ENCODE results near the gene MTRF1L. TPM values are rescaled to one million over a fixed set of nuclear protein-coding genes. Genes with fewer than 3 reads are reported as not detected.

MTRF1L gene, protein sequence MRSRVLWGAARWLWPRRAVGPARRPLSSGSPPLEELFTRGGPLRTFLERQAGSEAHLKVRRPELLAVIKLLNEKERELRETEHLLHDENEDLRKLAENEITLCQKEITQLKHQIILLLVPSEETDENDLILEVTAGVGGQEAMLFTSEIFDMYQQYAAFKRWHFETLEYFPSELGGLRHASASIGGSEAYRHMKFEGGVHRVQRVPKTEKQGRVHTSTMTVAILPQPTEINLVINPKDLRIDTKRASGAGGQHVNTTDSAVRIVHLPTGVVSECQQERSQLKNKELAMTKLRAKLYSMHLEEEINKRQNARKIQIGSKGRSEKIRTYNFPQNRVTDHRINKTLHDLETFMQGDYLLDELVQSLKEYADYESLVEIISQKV
- total RNA-seq (ENCODE audit: unreplicated experiment) = 42.2 TPM
- long read RNA-seq, transcript MTRF1L-208 (7 exons, 3,651 nt) = major isoform, 13 of 47 reads
- long read RNA-seq, transcript MTRF1L-203 (7 exons, 3,676 nt) = minor isoform, 9 of 47 reads
- long read RNA-seq, partial matches to known transcripts = 4 of 47 reads
- long read RNA-seq, other reads (novel, unspliced or antisense) = 12 of 47 reads

DNA sequence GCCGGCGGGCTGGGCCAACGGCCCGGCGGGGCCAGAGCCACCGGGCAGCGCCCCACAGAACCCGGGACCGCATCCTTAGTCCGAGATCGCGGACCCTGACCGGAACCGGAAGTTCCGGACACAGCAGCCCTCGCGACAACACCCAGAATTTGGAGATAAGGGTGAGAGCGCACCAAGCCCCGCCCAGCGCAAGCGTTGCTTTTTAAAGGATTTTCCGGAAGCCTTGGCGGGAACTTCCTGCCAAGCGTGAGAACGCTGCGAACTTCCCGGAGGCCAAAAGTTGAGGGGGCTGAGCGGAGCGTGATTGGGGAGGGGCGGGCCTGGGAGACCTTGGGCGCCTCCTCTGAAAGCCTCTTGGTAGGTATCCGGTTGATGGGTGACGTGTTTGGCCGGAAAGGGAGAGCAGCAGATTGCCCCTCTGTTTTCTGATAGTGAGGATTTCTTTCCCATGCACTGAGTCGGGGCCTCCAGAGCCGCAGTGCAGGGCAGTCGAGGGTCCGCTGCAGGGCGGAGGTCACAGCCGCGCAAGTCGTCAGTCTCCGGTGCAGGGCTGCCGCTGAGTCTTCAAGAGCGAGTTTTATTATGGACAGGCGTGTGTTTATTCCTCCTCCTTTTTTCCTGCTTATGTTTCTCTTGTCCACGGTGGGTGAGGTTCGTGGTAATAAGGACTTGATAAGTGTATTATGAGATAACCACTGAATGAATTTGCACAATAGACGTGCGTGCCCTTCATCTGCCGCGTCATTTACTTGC lies at the start of gene MTRF1L:
MTRF1L (minus strand) TSS at position 97 of the 753 bp plus-strand sequence; CDS start at position 73, 24 bp downstream.
- H3K36me3 Mint-ChIP-seq (ENCODE audit: low read depth, unreplicated experiment) = peaks cover 8% of the 10 kb centered on the region
- peaks cover 26% of the 10 kb centered on the region for H3K4me1 Mint-ChIP-seq (ENCODE audit: unreplicated experiment)
- H3K27ac Mint-ChIP-seq (ENCODE audit: unreplicated experiment) = peak within 1 kb of the TSS; percentile 98
- TF ChIP-seq, protein P1, sequence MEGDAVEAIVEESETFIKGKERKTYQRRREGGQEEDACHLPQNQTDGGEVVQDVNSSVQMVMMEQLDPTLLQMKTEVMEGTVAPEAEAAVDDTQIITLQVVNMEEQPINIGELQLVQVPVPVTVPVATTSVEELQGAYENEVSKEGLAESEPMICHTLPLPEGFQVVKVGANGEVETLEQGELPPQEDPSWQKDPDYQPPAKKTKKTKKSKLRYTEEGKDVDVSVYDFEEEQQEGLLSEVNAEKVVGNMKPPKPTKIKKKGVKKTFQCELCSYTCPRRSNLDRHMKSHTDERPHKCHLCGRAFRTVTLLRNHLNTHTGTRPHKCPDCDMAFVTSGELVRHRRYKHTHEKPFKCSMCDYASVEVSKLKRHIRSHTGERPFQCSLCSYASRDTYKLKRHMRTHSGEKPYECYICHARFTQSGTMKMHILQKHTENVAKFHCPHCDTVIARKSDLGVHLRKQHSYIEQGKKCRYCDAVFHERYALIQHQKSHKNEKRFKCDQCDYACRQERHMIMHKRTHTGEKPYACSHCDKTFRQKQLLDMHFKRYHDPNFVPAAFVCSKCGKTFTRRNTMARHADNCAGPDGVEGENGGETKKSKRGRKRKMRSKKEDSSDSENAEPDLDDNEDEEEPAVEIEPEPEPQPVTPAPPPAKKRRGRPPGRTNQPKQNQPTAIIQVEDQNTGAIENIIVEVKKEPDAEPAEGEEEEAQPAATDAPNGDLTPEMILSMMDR (IDR thresholded peaks at IDR 0.05; ENCODE audit: unreplicated experiment) = no peak
- no peaks in the 10 kb centered on the region for H3K9me3 Mint-ChIP-seq (ENCODE audit: unreplicated experiment)
- DNase-seq (ENCODE audit: low spot score) = peak; percentile 91
- peaks cover 11% of the 10 kb centered on the region for H3K27me3 Mint-ChIP-seq (ENCODE audit: unreplicated experiment)
- H3K4me3 Mint-ChIP-seq (ENCODE audit: unreplicated experiment) = peak within 1 kb of the TSS; percentile 95

DNA sequence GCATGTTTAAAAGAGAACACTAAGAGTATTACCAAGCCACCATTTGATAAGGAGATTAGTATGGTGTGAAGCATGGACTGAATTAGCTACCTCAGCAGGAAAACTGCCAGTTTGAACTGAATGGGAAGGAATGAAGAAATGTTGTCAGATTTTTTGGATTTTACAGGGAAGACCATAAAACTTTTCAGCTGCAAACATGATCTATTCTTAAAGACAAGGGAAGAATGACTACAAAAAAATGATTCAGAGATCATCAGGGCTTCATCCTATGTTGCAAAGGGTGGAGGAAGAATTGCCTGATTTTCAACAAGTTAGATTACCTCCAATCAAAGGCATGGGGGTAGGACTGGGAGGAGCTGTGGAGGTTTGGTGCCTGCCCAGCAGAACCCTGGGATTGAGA lies 49.3 kb upstream of the MTRF1L start:
- Mint-ChIP-seq H3K4me1 (ENCODE audit: unreplicated experiment) (no peaks in the 10 kb centered on the region), H3K27me3 (ENCODE audit: unreplicated experiment) (no peaks in the 10 kb centered on the region), H3K4me3 (ENCODE audit: unreplicated experiment) (no peak overlapping the region), H3K36me3 (ENCODE audit: low read depth, unreplicated experiment) (peaks cover 5% of the 10 kb centered on the region), H3K9me3 (ENCODE audit: unreplicated experiment) (no peaks in the 10 kb centered on the region), H3K27ac (ENCODE audit: unreplicated experiment) (no peak overlapping the region)
- DNase-seq (ENCODE audit: low spot score) = no peak
- TF ChIP-seq, protein P1 (IDR thresholded peaks at IDR 0.05; ENCODE audit: unreplicated experiment) = no peak

DNA sequence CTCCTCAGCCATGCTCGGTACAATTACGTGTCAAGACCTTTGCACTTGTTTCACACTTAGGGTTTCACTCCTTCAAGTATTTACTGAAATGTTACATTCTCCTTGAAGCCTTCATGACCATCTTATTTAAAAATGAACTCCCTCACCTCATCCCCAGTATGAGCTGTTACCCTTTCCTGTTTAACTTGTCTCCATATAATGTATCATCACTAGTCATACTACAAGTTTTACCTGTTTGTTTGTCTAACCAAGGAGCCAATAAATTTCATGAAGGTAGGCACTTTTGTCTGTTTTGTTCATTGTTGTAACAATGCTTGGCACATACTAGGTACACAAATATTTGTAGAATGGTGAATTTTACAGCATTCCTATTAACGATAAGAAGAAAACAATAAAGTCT lies 46.1 kb upstream of the MTRF1L start:
- no peak for DNase-seq (ENCODE audit: low spot score)
- Mint-ChIP-seq H3K4me1 (ENCODE audit: unreplicated experiment) (no peaks in the 10 kb centered on the region), H3K27me3 (ENCODE audit: unreplicated experiment) (no peaks in the 10 kb centered on the region), H3K36me3 (ENCODE audit: low read depth, unreplicated experiment) (peaks cover 5% of the 10 kb centered on the region), H3K27ac (ENCODE audit: unreplicated experiment) (no peak overlapping the region), H3K9me3 (ENCODE audit: unreplicated experiment) (no peaks in the 10 kb centered on the region), H3K4me3 (ENCODE audit: unreplicated experiment) (no peak overlapping the region)
- TF ChIP-seq, protein P1 (IDR thresholded peaks at IDR 0.05; ENCODE audit: unreplicated experiment) = no peak

DNA sequence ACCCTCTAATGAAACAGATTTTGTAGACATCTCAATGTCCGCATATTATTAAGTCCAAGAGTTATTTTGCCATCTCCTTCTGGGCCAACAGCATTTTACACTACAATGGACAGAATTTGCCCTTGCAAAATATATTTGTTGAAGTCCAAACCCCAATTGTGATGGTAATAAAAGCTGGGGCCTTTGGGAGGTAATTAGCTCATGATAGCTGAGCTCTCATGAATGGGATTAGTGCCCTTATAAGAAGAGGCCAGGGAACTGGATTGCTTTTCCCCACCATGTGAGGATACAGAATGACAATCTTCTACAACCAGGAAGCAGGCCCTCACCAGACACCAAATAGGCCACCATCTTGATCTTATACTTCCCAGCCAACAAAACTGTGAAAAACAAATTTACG lies 44.9 kb upstream of the MTRF1L start:
- Mint-ChIP-seq H3K36me3 (ENCODE audit: low read depth, unreplicated experiment) (peaks cover 9% of the 10 kb centered on the region), H3K9me3 (ENCODE audit: unreplicated experiment) (no peaks in the 10 kb centered on the region), H3K4me1 (ENCODE audit: unreplicated experiment) (no peaks in the 10 kb centered on the region), H3K27ac (ENCODE audit: unreplicated experiment) (no peak overlapping the region), H3K27me3 (ENCODE audit: unreplicated experiment) (no peaks in the 10 kb centered on the region), H3K4me3 (ENCODE audit: unreplicated experiment) (no peak overlapping the region)
- TF ChIP-seq, protein P1 (IDR thresholded peaks at IDR 0.05; ENCODE audit: unreplicated experiment) = no peak
- no peak for DNase-seq (ENCODE audit: low spot score)
